Subcutaneous abdominal adipose tissue (tissue), 5 donors: Measurements from ENCODE around the gene WDR62.
"Not testable (repeated sequence)": the region's sequence is repeated elsewhere in the genome, so short reads cannot be mapped to it uniquely, and the experiment has no call there.

Source experiments
- H3K27ac ChIP-seq: one replicate; pipeline ENCODE4 v1.7.0; 2013; ENCODE audit warnings: low read depth, mild to moderate bottlenecking, inconsistent platforms, low read length, moderate library complexity
- H3K27me3 ChIP-seq, 5 donors: one replicate each; pipeline ENCODE4 v1.7.0; 2013; ENCODE audit warnings: low read length in 5 of 5, inconsistent platforms in 1 of 5; ENCODE audit not compliant: control insufficient read depth in 5 of 5, insufficient read depth in 4 of 5
- H3K36me3 ChIP-seq, 5 donors: one replicate each; pipeline ENCODE4 v1.7.0; 2013; ENCODE audit warnings: low read length in 5 of 5; ENCODE audit not compliant: control insufficient read depth in 5 of 5, insufficient read depth in 5 of 5
- H3K4me1 ChIP-seq, 5 donors: one replicate each; pipeline ENCODE4 v1.7.0; 2013; ENCODE audit warnings: low read length in 5 of 5, mild to moderate bottlenecking in 3 of 5, moderate library complexity in 1 of 5; ENCODE audit not compliant: control insufficient read depth in 5 of 5, insufficient read depth in 5 of 5
- H3K4me3 ChIP-seq, 5 donors: one replicate each; pipeline ENCODE4 v1.7.0; 2013; ENCODE audit warnings: low read length in 5 of 5, low read depth in 1 of 5
- H3K9ac ChIP-seq, 5 donors: one replicate each; pipeline ENCODE4 v1.7.0; 2013; ENCODE audit warnings: low read length in 5 of 5, mild to moderate bottlenecking in 4 of 5, moderate library complexity in 3 of 5
- H3K9me3 ChIP-seq, 5 donors: one replicate each; pipeline ENCODE4 v1.7.0; 2013; ENCODE audit warnings: low read length in 5 of 5; ENCODE audit not compliant: control insufficient read depth in 5 of 5
- donor health status: healthy.
- donor health status: healthy.
- donor health status: healthy.
- donor health status: healthy.
- donor health status: healthy.

Gene WDR62

DNA sequence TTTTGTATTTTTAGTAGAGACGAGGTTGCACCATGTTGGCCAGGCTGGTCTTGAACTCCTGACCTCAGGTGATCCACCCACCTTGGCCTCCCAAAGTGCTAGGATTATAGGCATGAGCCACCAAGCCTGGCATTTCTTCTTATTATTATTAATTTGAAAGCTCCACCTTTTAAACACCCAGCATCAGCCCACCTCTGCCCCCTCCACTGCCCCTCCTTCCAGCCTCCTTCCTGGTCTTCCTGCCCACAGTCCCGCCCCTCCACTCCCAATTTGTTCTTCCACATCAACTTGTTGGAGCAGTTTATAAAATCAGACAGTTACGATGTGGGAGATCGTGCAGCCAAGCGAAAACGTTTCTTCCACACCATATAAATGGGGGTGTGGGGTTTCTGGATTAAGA is 14.2 kb upstream of the WDR62 start:
- H3K4me1 ChIP-seq, result peaks cover 0 to 12% (median 8%) of the 10 kb centered on the region in 5 donors
- H3K9ac ChIP-seq, result no peak overlapping the region
- H3K9me3 ChIP-seq, result no peaks in the 10 kb centered on the region
- H3K27me3 ChIP-seq, result no peaks in the 10 kb centered on the region
- no peak overlapping the region for H3K4me3 ChIP-seq
- peaks cover 0 to 18% (median 9%) of the 10 kb centered on the region in 5 donors for H3K36me3 ChIP-seq
- no peak overlapping the region for H3K27ac ChIP-seq

DNA sequence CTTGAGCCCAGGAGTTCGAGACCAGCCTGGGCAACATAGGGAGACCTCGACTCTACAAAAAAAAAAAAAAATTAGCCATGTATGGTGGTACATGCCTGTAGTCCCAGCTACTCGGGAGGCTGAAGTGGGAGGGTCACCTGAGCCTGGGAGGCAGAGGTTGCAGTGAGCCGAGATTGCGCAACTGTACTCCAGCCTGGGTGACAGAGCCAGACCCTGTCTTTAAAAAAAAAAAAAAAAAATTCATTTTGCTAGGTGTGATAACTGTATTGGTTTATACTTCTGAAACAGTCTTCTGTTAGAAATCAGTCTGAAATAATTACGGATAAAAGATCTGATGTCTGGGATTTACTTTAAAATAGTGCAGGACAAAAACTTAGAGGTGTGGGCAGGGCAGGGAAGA is 13.6 kb upstream of the WDR62 start:
- Histone ChIP-seq H3K4me1 (peaks cover 0 to 12% (median 8%) of the 10 kb centered on the region in 5 donors), H3K36me3 (peaks cover 0 to 17% (median 9%) of the 10 kb centered on the region in 5 donors)
- H3K4me3 ChIP-seq, H3K9me3 ChIP-seq, H3K27ac ChIP-seq, H3K27me3 ChIP-seq, H3K9ac ChIP-seq: not testable (repeated sequence)

DNA sequence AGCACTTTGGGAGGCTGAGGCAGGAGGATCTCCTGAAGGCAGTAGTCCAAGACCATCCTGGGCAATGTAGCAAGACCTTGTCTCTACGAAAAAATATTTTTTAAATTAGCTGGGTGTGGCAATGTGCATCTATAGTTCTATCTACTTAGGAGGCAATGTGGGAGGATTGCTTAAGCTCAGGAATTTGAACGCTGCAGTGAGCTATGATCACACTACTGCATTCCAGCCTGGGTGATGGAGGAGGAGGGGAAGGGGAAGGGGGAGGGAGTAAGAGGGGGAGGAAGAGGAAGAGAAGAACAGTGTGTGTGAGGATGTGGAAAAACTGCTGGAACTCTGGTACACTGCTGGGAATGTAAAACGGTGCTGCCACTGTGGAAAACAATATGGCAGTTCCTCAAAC is 12.9 kb upstream of the WDR62 start:
- H3K27me3 ChIP-seq, result no peaks in the 10 kb centered on the region
- H3K9me3 ChIP-seq, result no peaks in the 10 kb centered on the region
- no peak overlapping the region for H3K27ac ChIP-seq
- no peak overlapping the region for H3K4me3 ChIP-seq
- no peak overlapping the region for H3K9ac ChIP-seq
- peaks cover 0 to 15% (median 8%) of the 10 kb centered on the region in 5 donors for H3K4me1 ChIP-seq
- peaks cover 0 to 17% (median 9%) of the 10 kb centered on the region in 5 donors for H3K36me3 ChIP-seq

DNA sequence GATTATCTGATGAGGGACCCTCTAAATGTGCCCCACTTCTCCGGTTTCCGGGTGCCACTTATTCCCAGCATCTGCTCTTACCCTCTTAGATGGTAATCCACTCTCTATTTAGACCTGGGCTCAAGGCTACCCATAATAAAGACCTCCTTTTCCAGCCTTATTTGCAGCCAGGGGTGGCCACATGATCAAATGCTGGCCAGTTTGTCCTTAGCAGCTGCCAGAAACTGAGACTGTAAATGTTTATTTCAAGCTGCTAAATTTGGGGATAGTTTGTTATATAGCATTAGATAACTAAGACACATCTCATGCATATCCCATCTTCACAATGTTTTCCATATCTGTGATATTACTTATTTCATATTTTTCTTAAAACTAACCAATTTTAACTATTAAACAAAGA is 10.7 kb upstream of the WDR62 start:
- no peaks in the 10 kb centered on the region for H3K27me3 ChIP-seq
- no peak overlapping the region for H3K27ac ChIP-seq
- no peak overlapping the region for H3K9ac ChIP-seq
- H3K4me3 ChIP-seq, result no peak overlapping the region
- peaks cover 0 to 16% (median 8%) of the 10 kb centered on the region in 5 donors for H3K4me1 ChIP-seq
- H3K36me3 ChIP-seq, result peaks cover 0 to 10% (median 5%) of the 10 kb centered on the region in 5 donors
- H3K9me3 ChIP-seq, result no peaks in the 10 kb centered on the region

DNA sequence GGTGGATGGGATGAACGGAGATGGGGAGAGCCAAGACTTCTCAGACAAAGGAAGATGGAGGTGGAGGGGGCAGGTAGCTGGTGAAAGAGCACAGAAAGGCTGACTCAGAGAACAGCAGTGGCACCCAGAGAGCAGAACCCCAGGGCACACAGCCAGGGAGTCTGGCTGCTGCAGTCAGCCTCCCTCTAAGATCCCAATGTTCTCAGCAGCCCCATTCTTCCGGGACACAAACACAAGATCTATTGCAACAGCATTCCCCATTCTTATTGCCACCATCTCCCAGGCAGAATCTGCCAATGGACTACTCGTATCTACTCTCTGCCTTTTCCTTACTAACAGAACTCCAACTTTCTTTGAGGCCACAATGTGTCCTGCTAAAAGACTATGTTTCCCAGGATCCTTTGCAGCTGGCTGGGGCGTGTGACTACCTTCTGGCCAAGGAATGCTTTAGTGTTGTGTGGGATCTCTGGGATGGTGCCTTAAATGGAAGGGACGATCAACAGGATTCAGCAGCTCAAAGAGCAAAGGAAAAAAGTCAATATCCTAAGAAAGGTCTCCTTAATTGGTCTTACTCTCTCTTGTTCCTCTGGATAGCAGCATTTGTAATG is 8.2 kb upstream of the WDR62 start:
- no peaks in the 10 kb centered on the region for H3K36me3 ChIP-seq
- H3K27ac ChIP-seq, result no peak overlapping the region
- H3K4me1 ChIP-seq, result peaks cover 0 to 13% (median 5%) of the 10 kb centered on the region in 5 donors

DNA sequence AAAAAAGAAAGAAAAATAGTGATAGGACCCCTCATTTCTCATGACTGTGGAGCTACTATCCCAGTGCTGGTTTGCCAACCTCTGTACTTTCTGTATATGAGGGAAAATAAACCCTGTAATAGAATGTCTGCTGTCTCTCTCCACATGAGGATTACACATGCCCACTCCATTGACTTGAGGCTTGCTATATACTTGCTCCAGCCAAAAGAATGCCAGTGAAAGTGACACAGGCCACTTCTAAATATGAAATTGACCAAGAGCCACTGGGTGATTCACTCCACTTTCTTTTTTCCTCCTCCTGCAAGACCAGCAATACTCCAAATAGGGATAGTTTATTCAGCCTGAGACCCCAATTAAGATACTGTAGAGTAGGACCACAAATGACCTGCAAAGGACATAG is 6.9 kb upstream of the WDR62 start:
- Histone ChIP-seq H3K27me3 (no peaks in the 10 kb centered on the region), H3K4me3 (no peak overlapping the region), H3K9ac (no peak overlapping the region), H3K4me1 (peaks cover 0 to 6% (median 0%) of the 10 kb centered on the region in 5 donors), H3K36me3 (no peaks in the 10 kb centered on the region), H3K27ac (no peak overlapping the region), H3K9me3 (no peaks in the 10 kb centered on the region)

More for the DNA sequence above, 8.2 kb upstream of the WDR62 start:
- H3K4me3 ChIP-seq, result no peak overlapping the region
- H3K27me3 ChIP-seq, result no peaks in the 10 kb centered on the region
- no peaks in the 10 kb centered on the region for H3K9me3 ChIP-seq
- no peak overlapping the region for H3K9ac ChIP-seq

DNA sequence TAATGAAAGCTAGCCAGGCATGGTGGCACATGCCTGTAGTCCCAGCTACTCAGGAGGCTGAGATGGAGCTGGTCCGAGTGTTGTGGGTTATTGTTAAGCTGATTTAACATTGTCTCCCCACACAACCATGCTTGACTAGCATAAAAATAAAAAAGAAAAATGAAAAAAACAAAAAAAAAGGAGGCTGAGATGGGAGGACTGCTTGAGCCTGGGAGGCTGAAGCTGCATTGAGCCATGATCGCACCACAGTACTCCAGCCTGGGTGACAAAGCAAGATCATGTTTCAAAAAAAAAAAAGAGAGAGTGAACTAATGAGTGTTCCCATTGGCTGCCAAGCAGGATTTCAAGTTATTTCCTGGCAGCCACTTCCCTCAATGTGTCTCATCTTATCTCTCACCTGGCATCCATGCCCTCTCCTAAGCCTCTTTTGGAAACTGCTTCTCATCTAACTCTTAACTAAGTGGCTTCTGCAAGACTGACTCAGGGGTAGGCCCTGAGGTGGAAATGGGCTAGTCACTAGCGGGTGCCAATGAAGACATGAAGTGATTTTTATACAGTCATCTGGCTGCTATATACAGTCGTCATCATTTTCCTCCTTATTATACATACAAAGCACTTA is 5.5 kb upstream of the WDR62 start:
- no peaks in the 10 kb centered on the region for H3K36me3 ChIP-seq
- H3K27ac ChIP-seq, result no peak overlapping the region
- H3K9me3 ChIP-seq, result no peaks in the 10 kb centered on the region
- H3K9ac ChIP-seq, result no peak overlapping the region
- H3K4me3 ChIP-seq, result no peak overlapping the region
- peaks cover 0 to 15% (median 6%) of the 10 kb centered on the region in 5 donors for H3K4me1 ChIP-seq
- no peaks in the 10 kb centered on the region for H3K27me3 ChIP-seq

DNA sequence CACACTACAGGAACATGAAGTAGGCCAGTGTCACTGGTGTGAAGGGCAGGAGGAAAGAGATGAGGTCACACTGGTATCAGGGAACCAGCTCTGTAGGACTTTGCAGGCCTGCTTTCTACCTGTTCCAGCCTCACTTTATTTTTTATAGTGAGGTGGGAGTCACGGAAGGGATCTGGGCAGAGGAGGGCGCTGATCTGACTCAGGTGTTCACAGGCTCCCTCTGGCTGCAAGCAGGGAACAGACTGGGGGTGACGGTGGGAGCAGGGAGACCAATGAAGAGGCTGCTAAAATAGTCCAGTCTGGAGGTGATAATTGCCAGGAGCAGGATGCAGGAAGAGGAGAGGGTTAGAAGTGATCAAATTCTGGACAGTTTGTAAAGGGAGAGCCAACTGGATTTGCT is 3.5 kb upstream of the WDR62 start:
- Histone ChIP-seq H3K9me3 (no peaks in the 10 kb centered on the region), H3K4me3 (no peak overlapping the region), H3K27ac (no peak overlapping the region), H3K36me3 (no peaks in the 10 kb centered on the region), H3K27me3 (no peaks in the 10 kb centered on the region), H3K9ac (no peak overlapping the region), H3K4me1 (peaks cover 0 to 26% (median 14%) of the 10 kb centered on the region in 5 donors)

DNA sequence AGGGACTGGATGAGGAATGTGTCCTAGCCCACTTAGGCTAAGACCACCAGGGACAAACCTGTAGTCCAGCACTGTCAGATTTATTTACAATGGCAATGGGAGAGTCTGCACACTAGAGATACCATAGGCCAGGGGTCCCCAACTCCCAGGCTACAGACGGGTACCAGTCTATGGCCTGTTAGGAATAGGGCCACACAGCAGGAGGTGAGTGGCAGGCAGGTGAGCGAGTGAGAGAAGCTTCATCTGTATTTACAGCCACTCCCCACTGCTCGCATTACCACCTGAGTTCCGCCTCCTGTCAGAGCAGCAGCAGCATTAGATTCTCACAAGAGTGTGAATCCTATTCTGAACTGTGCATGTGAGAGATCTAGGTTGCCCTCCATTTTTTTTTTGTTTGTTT is 3.1 kb upstream of the WDR62 start:
- no peaks in the 10 kb centered on the region for H3K9me3 ChIP-seq
- peaks cover 0 to 22% (median 14%) of the 10 kb centered on the region in 5 donors for H3K4me1 ChIP-seq

DNA sequence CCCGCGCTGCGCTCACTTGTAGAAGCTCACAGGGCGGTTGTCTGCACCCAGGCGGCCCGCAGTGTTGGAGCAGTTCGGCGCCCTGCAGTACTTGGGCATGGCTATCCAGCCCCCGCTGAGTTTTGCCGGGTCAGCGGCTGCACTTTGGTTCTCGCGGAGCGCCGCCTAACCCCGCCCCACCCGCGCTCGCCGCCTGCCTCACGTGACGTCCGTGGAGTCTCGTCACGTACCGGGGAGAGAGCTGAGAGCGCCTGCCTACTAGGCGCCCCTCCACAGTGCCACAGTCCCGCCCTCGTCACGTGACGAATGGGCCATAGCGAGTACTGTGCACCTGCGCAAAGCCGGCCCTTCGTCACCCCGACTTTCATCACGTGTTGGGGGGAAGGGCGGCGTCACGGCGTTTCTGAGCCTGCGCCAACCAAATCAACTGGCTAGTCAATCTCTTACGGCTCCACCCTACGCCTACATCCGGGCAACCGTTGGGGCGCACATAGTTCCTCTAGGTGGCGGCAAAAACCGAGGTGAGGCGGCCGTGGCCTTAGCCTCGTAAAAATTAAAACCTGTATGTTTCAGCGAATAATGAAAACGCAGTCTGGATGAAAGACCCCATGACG is 471 bp upstream of the WDR62 start, which contains the start of gene THAP8:
Gene THAP8 (minus strand): TSS at position 167 of the 614 bp plus-strand sequence. CDS start 68 bp downstream, at position 99.
- Histone ChIP-seq H3K36me3 (no peaks in the 10 kb centered on the region), H3K27me3 (no peaks in the 10 kb centered on the region), H3K4me1 (peaks cover 0 to 20% (median 14%) of the 10 kb centered on the region in 5 donors), H3K4me3 (peak within 1 kb of the TSS; percentile 82 to 96 (median 90)), H3K27ac (peak within 1 kb of the TSS; percentile 86), H3K9me3 (no peaks in the 10 kb centered on the region), H3K9ac (peak within 1 kb of the TSS; percentile 50 to 84 (median 78))

More for the DNA sequence above, 3.1 kb upstream of the WDR62 start:
- Histone ChIP-seq H3K27ac (no peak overlapping the region), H3K4me3 (no peak overlapping the region), H3K27me3 (no peaks in the 10 kb centered on the region), H3K36me3 (no peaks in the 10 kb centered on the region), H3K9ac (no peak overlapping the region)
